MM.1S (cell line): ENCODE data around the gene POLD2.

ENCODE experiments used
- DNase-seq: peaks from one replicate; pipeline ENCODE4 v3.0.0-alpha.2; 2015
- H2AFZ ChIP-seq: fragments of 300-600 bp; sonication (generic); 2 replicates; pipeline ENCODE4 v1.6.0; 2016; ENCODE audit warnings: antibody characterized with exemption, low read length
- H3F3A ChIP-seq: fragments of 300-600 bp; sonication (generic); 2 replicates; pipeline ENCODE4 v1.6.1; 2016; ENCODE audit warnings: mild to moderate bottlenecking, antibody characterized with exemption, low read length, moderate library complexity, mixed read lengths; ENCODE audit not compliant: insufficient read depth
- H3K27ac ChIP-seq: fragments of 300-600 bp; sonication (generic); 2 replicates; pipeline ENCODE4 v1.5.1; 2016; ENCODE audit warnings: mild to moderate bottlenecking, low read length
- H3K27me3 ChIP-seq: fragments of 300-600 bp; sonication (generic); replicated peaks from 2 replicates; pipeline ENCODE4 v1.6.0; 2016; ENCODE audit warnings: low read length; ENCODE audit not compliant: insufficient read depth
- H3K36me3 ChIP-seq: fragments of 300-600 bp; sonication (generic); replicated peaks from 2 replicates; pipeline ENCODE4 v1.6.1; 2016; ENCODE audit warnings: mild to moderate bottlenecking, low read length, mixed read lengths; ENCODE audit not compliant: insufficient read depth
- H3K4me1 ChIP-seq: fragments of 300-600 bp; sonication (generic); 2 replicates; pipeline ENCODE4 v1.6.1; 2016; ENCODE audit warnings: low read length, mixed read lengths
- H3K4me2 ChIP-seq: fragments of 300-600 bp; sonication (generic); 2 replicates; pipeline ENCODE4 v1.6.0; 2016; ENCODE audit warnings: low read depth, low read length
- H3K4me3 ChIP-seq: fragments of 300-600 bp; sonication (generic); 2 replicates; pipeline ENCODE4 v1.5.1; 2016; ENCODE audit warnings: low read length, mixed read lengths
- H3K79me2 ChIP-seq: fragments of 300-600 bp; sonication (generic); 2 replicates; pipeline ENCODE4 v1.6.1; 2016; ENCODE audit warnings: mixed run types, low read length, mixed read lengths
- H3K9ac ChIP-seq: fragments of 300-600 bp; sonication (generic); 2 replicates; pipeline ENCODE4 v1.6.1; 2016; ENCODE audit warnings: low read length, mixed read lengths
- H3K9me2 ChIP-seq: fragments of 300-600 bp; sonication (generic); replicated peaks from 2 replicates; pipeline ENCODE4 v1.6.1; 2016; ENCODE audit warnings: mild to moderate bottlenecking, low read length, mixed read lengths; ENCODE audit not compliant: insufficient read depth
- H3K9me3 ChIP-seq: fragments of 300-600 bp; sonication (generic); replicated peaks from 2 replicates; pipeline ENCODE4 v1.6.1; 2016; ENCODE audit warnings: mild to moderate bottlenecking, low read length, mixed read lengths; ENCODE audit not compliant: insufficient read depth
- H4K20me1 ChIP-seq: fragments of 300-600 bp; sonication (generic); 2 replicates; pipeline ENCODE4 v1.6.1; 2016; ENCODE audit warnings: mild to moderate bottlenecking, low read length, moderate library complexity, mixed read lengths; ENCODE audit not compliant: insufficient read depth
- EZH2 ChIP-seq: fragments of 300-600 bp; sonication (generic); optimal IDR thresholded peaks from 2 replicates; pipeline ENCODE3; 2017; ENCODE audit warnings: low read depth, mild to moderate bottlenecking, antibody characterized with exemption, low read length, mixed read lengths
- EZH2phosphoT487 ChIP-seq: fragments of 300-600 bp; sonication (generic); IDR thresholded peaks from 2 replicates; pipeline ENCODE4 v1.6.1; 2018; ENCODE audit warnings: antibody characterized with exemption, low read length
- TF ChIP-seq, protein P1 (sequence below): fragments of 300-600 bp; sonication (generic); IDR thresholded peaks from 2 replicates; pipeline ENCODE4 v1.5.1; 2016; ENCODE audit warnings: antibody characterized with exemption, low read length, mixed read lengths

Gene POLD2

DNA sequence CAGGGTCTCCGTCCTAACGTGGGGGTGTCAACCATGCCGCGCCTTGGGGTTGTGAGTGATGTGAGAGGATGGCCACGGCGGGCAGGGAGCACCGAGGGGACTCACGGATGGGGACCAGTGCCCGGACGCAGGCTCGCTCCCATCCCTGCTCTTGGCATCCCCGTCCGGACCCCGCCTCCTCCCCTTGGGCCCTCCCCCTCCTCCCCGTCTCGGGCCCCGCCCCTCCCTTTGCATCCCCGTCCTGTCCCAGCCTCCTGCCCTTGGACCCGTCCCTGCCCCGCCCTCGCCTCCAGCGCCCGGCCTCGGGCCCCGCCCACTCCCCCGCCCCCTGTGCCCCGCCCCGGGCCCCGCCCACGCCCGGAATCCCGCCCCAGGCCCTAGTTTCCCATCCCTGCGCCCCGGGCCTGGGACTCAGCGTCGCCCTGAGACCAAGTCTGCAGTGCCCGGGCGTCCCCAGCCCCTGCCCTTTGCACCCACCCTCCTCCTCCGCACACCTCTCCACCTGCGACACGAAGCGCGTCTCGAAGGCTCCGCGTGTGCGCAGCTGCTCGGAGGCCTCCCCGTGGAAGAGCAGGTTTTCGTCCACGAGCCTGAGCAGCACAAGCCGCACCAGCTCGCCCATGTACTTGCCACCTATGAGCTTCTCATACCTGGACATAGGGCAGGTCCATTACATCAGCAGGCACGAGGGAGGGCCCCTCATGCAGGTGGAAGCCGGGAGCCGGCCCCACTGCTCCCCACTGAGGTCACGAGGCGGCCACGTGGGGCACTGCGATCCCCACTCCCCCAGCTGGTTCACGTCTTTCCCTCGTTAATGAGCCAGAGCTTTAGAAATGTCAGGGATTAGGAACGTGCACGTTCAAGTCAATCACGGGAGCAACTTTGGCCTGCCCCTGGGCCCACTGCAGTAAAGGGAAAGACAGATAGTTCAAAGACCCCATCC lies 22.9 kb upstream of the POLD2 start:
- Histone ChIP-seq H3K4me1 (no peaks in the 10 kb centered on the region), H3K36me3 (no peaks in the 10 kb centered on the region), H2AFZ (peak overlapping the region; percentile 63; the same call in 1 of the 2 replicates), H3F3A (no peaks in the 10 kb centered on the region), H4K20me1 (no peaks in the 10 kb centered on the region), H3K27ac (no peak overlapping the region), H3K4me3 (peak overlapping the region; percentile 46), H3K9me3 (no peaks in the 10 kb centered on the region), H3K79me2 (no peaks in the 10 kb centered on the region), H3K9ac (no peak overlapping the region), H3K27me3 (0 out of 2 replicates have a peak, but pooled peaks cover 6% of the 10 kb centered on the region), H3K9me2 (no peaks in the 10 kb centered on the region), H3K4me2 (peak overlapping the region; percentile 57)
- peak; percentile 44 for DNase-seq
- no peak for TF ChIP-seq EZH2
- TF ChIP-seq, protein P1, sequence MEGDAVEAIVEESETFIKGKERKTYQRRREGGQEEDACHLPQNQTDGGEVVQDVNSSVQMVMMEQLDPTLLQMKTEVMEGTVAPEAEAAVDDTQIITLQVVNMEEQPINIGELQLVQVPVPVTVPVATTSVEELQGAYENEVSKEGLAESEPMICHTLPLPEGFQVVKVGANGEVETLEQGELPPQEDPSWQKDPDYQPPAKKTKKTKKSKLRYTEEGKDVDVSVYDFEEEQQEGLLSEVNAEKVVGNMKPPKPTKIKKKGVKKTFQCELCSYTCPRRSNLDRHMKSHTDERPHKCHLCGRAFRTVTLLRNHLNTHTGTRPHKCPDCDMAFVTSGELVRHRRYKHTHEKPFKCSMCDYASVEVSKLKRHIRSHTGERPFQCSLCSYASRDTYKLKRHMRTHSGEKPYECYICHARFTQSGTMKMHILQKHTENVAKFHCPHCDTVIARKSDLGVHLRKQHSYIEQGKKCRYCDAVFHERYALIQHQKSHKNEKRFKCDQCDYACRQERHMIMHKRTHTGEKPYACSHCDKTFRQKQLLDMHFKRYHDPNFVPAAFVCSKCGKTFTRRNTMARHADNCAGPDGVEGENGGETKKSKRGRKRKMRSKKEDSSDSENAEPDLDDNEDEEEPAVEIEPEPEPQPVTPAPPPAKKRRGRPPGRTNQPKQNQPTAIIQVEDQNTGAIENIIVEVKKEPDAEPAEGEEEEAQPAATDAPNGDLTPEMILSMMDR = no peak
- no peak for TF ChIP-seq EZH2phosphoT487

DNA sequence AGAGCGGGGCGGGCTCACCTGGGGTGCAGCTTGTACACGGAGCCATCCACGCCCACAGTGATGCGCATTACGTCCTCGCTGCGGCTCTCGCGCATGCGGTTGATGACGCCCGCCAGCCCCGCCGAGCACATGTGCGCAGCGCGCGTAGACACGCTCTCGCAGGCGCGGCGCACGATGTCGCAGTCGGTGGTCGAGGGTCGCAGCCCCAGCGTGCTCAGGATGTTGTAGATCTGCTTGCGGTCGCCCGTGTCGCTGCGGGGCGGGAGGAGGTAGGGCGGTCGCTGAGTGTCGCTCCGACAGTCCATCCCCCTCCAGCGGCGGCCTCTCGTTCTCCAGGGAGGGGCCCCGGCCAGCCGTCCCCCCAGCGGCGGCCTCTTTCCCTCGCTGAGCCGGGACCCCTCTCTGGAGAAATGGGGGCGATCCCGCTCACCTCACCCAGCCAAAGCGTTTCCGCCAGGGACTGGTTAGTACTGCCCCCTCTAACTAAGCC lies 22.2 kb upstream of the POLD2 start:
- peak overlapping the region; percentile 46 for H3K4me3 ChIP-seq

DNA sequence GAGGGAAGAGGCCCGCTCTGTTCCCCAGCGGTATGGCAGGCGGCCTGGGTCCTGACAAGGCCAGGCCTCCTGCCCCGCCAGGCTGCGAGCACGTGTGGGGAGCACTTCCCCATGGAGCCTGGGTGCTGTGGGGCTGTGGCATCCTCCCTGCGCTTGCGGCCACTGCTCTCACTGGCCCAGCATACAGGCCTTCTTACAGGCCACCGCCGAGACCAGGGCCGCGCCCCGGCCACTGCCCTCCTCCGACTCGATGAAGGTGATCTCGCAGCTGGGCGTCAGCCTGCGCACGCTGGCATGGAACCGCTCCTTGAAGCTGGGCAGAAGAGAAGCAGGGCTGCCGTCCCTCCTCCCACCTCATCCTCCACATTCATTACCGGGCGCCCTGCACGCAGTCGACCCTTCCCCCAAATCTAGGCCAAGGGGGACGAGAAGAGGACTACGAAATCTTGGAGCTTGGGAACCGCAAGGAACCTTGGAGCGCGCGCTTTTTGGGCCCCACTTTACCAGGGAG lies 21.7 kb upstream of the POLD2 start:
- Histone ChIP-seq H3K27me3 (0 out of 2 replicates have a peak, but pooled peaks cover 6% of the 10 kb centered on the region), H3K4me1 (no peaks in the 10 kb centered on the region), H3K9me3 (no peaks in the 10 kb centered on the region), H2AFZ (no peak overlapping the region), H3K9ac (no peak overlapping the region), H3K4me3 (no peak overlapping the region), H4K20me1 (no peaks in the 10 kb centered on the region), H3K9me2 (no peaks in the 10 kb centered on the region), H3K36me3 (no peaks in the 10 kb centered on the region), H3K27ac (no peak overlapping the region), H3K4me2 (no peak overlapping the region), H3K79me2 (no peaks in the 10 kb centered on the region), H3F3A (no peaks in the 10 kb centered on the region)
- TF ChIP-seq EZH2phosphoT487 (no peak), EZH2 (no peak)
- TF ChIP-seq, protein P1 = no peak
- no peak for DNase-seq

More for the DNA sequence above, 22.2 kb upstream of the POLD2 start:
- H3K9me3 ChIP-seq = no peaks in the 10 kb centered on the region
- H3F3A ChIP-seq = no peaks in the 10 kb centered on the region
- H3K79me2 ChIP-seq = no peaks in the 10 kb centered on the region
- H3K36me3 ChIP-seq = no peaks in the 10 kb centered on the region
- H3K4me2 ChIP-seq = peak overlapping the region; percentile 57
- no peaks in the 10 kb centered on the region for H3K4me1 ChIP-seq
- H3K9ac ChIP-seq = no peak overlapping the region
- H2AFZ ChIP-seq = peak overlapping the region; percentile 63; the same call in 1 of the 2 replicates
- no peak overlapping the region for H3K27ac ChIP-seq
- H4K20me1 ChIP-seq = no peaks in the 10 kb centered on the region
- 0 out of 2 replicates have a peak, but pooled peaks cover 6% of the 10 kb centered on the region for H3K27me3 ChIP-seq
- H3K9me2 ChIP-seq = no peaks in the 10 kb centered on the region
- no peak for DNase-seq
- no peak for TF ChIP-seq EZH2phosphoT487
- TF ChIP-seq EZH2 = no peak
- TF ChIP-seq, protein P1 = no peak
